Activated CD4-positive, alpha-beta T cell treated with anti-CD3 and anti-CD28 coated beads for 36 hours (primary cell): ENCODE measurements around the gene HLA-DOA. TPM values are rescaled to one million over a fixed set of nuclear protein-coding genes. Genes with fewer than 3 reads are reported as not detected.
A peak's percentile ranks its signal among the peaks of the same experiment; 100 is the strongest.

Experiments
- ATAC-seq: fragments of 200-7000 bp; cut with Tn5 transposase; one replicate; pipeline ENCODE4 v1.10.0; 2021; ENCODE audit warnings: mild to moderate bottlenecking, moderate library complexity
- CTCF ChIA-PET: fragments of 350-600 bp; sonication (Branson Sonifier 250); formaldehyde crosslinking; loops from one replicate; lab custom pipeline; 2021; ENCODE audit warnings: antibody characterized with exemption; lab: Charles Lee
- POLR2A ChIA-PET: fragments of 350-600 bp; sonication (Branson Sonifier 250); formaldehyde crosslinking; loops from one replicate; lab custom pipeline; 2021; ENCODE audit warnings: antibody characterized with exemption, inconsistent platforms; lab: Charles Lee
- DNase-seq: peaks from one replicate; pipeline ENCODE4 v3.0.0-alpha.2; 2020
- H3K27ac Mint-ChIP-seq: one replicate; pipeline ENCODE4 v1.8.0; 2021; ENCODE audit warnings: mixed read lengths
- H3K27me3 Mint-ChIP-seq: one replicate; pipeline ENCODE4 v1.8.0; 2021; ENCODE audit warnings: mixed read lengths
- H3K36me3 Mint-ChIP-seq: one replicate; pipeline ENCODE4 v1.8.0; 2021; ENCODE audit warnings: low read depth, mixed read lengths
- H3K4me1 Mint-ChIP-seq: one replicate; pipeline ENCODE4 v1.8.0; 2021; ENCODE audit warnings: mixed read lengths
- H3K4me3 Mint-ChIP-seq: one replicate; pipeline ENCODE4 v1.8.0; 2021; ENCODE audit warnings: mild to moderate bottlenecking, moderate library complexity, mixed read lengths
- H3K9me3 Mint-ChIP-seq: one replicate; pipeline ENCODE4 v1.8.0; 2021; ENCODE audit warnings: low read depth, mixed read lengths
- intact Hi-C, 2 experiments: fragments of 100-400 bp; cut with DNase I in 1 of 2; cut with micrococcal nuclease in 1 of 2; formaldehyde crosslinking; loops; one replicate each; pipeline versions ENCODE4 v1.14.2 to v1.15.1; 2022 to 2024; cut with DNase I, micrococcal nuclease
- total RNA-seq, 2 experiments: library from RNA; stranded (reverse); gene quantifications; one replicate each; pipeline ENCODE4 v1.2.3, GENCODE V29; 2021

Gene HLA-DOA
- total RNA-seq, 2 experiments from 2014 or later = 1.7 to 3.3 TPM

DNA sequence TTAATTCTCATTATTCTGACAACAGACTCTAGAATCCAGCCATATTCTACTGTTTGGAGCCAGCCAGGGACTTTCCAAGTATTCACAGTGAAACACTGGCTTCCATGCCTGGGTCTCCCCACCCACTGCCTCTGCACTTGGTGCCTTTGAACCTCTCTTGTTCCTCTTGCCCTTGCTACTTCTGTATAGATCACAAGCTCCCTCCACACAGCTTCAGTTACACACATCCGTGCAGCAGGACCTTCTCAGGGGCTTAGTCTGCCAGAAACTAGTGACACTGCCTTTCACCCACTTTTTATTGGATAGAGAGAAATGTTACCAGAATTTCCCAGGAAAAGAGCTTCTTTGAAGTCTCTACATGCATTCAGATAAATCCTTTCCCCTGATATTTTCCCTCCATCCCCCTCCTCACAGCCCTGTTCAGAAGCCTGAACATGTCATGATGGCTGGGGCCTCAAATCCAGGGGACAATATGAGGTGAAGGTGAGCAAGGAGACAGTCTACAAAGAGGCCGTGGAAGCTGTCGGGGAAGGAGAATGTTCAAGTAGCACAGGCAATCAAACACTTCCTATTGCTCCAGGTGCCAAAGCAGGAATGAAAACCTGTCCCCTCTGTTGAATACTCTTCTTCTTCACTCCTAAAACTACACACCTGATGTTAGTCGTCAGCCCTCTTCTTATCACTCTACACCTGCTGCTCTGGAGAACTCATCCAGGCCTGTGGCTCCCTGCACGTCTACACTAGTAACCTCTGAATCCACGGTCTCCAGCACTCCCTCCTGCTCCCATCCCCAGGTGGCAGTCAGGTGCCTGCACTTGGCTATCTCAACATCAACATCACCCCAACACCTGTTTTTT lies 20.2 kb upstream of the HLA-DOA start:
- intact Hi-C loops = no loop called here
- Mint-ChIP-seq H3K9me3 (no peaks in the 10 kb centered on the region), H3K27ac (peak overlapping the region; percentile 2), H3K4me1 (peaks cover 10% of the 10 kb centered on the region), H3K27me3 (peaks cover 4% of the 10 kb centered on the region), H3K36me3 (no peaks in the 10 kb centered on the region), H3K4me3 (no peak overlapping the region)
- ChIA-PET CTCF (interaction anchor here (1.0 to 1.2 kb wide), 3 partner anchors 15 to 96 kb away, joined by 3 to 4 read pairs (median 4); no protein-coding TSS in a partner anchor), POLR2A (interaction anchor here (0.7 kb wide), 1 partner anchor 17 kb away, joined by 3 read pairs; no protein-coding TSS in a partner anchor)
- peak; percentile 43 for DNase-seq
- ATAC-seq = peak; percentile 87

DNA sequence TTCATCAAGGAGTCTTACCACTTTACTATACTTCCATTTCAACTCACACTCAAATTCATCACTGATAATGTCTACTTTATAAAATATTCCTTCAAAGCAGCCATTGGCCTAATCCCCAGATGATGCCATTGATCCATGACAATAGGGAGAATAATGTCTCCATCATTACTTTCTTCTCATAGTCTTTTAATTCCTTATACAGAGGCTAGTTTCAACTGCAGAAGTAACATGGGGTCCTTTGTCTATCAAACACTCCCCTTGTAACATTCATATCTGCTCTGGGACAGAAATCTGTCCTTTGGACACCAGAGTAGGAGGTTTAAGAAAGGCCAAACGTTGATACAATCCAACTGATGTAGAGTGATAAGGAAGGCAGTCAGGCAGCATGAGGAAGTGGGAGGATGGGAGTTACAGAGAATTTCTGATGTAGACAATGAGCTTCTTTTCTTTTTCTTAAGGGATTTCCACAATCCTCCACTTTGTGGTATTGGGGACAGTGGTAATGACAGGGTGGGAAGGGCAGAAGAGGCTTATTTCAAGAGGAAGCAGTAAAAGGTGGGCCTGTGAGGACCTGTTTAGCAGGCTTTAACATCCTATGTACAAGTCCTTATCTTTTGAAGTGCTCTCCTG lies 18.9 kb upstream of the HLA-DOA start:
- ATAC-seq (no peak), DNase-seq (no peak)
- ChIA-PET POLR2A (no interaction called here), CTCF (interaction anchor here (0.6 to 1.2 kb wide), 2 partner anchors 13 to 21 kb away, joined by 3 to 4 read pairs; no protein-coding TSS in a partner anchor)
- Mint-ChIP-seq H3K27ac (no peak overlapping the region), H3K4me3 (no peak overlapping the region), H3K4me1 (peaks cover 10% of the 10 kb centered on the region), H3K36me3 (no peaks in the 10 kb centered on the region), H3K9me3 (no peaks in the 10 kb centered on the region), H3K27me3 (peaks cover 4% of the 10 kb centered on the region)
- intact Hi-C loops = no loop called here

DNA sequence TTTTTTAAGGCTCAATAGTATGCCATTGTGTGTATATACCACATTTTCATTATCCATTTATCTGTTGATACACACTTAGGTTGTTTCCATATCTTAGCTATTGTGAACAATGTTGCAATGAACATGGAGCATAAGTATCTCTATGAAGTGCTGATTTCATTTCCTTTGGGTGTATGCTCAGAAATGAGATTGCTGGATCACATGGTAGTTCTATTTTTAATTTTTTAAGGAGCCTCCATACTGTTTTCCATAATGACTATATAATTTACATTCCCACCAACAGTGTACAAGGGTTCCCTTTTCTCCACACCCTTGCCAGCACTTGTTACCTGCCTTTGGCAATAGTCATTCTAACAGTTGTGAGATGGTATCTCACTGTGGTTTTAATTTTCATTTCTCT lies 15.1 kb upstream of the HLA-DOA start:
- POLR2A ChIA-PET = interaction anchor here (0.9 kb wide), 1 partner anchor 49 kb away, joined by 3 read pairs; the partner anchor contains the start of gene HLA-DPA1
- CTCF ChIA-PET = interaction anchor here (0.6 to 2.6 kb wide), 2 partner anchors 10 to 61 kb away, joined by 3 to 8 read pairs; no protein-coding TSS in a partner anchor
- no peak overlapping the region for H3K27ac Mint-ChIP-seq
- H3K36me3 Mint-ChIP-seq = no peaks in the 10 kb centered on the region
- DNase-seq (no peak), ATAC-seq (no peak)
- peaks cover 12% of the 10 kb centered on the region for H3K4me1 Mint-ChIP-seq
- H3K27me3 Mint-ChIP-seq = no peaks in the 10 kb centered on the region
- intact Hi-C loops = no loop called here
- H3K4me3 Mint-ChIP-seq = no peak overlapping the region
- H3K9me3 Mint-ChIP-seq = no peaks in the 10 kb centered on the region

DNA sequence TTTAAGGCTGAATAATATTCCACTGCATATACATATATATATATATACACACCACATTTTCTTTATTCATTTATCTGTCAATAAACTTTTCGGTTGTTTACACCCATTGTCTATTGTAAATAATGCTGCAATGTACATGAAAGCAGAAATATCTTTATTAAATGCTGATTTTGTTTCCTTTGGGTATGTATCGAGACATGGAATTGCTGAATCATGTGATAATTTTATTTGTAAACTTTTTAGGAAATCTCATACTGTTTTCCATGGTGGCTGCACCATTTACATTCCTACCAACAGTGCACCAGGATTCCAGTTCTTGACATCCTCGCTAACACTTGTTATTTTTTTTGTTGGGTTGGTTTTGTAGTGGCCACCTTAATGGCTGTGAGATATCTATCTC lies 14.1 kb upstream of the HLA-DOA start:
- no peak overlapping the region for H3K4me3 Mint-ChIP-seq
- ChIA-PET POLR2A (no interaction called here), CTCF (no interaction called here)
- ATAC-seq (no peak), DNase-seq (no peak)
- H3K27me3 Mint-ChIP-seq = no peaks in the 10 kb centered on the region
- no peaks in the 10 kb centered on the region for H3K36me3 Mint-ChIP-seq
- intact Hi-C loops = no loop called here
- peaks cover 15% of the 10 kb centered on the region for H3K4me1 Mint-ChIP-seq
- H3K27ac Mint-ChIP-seq = no peak overlapping the region
- no peaks in the 10 kb centered on the region for H3K9me3 Mint-ChIP-seq

DNA sequence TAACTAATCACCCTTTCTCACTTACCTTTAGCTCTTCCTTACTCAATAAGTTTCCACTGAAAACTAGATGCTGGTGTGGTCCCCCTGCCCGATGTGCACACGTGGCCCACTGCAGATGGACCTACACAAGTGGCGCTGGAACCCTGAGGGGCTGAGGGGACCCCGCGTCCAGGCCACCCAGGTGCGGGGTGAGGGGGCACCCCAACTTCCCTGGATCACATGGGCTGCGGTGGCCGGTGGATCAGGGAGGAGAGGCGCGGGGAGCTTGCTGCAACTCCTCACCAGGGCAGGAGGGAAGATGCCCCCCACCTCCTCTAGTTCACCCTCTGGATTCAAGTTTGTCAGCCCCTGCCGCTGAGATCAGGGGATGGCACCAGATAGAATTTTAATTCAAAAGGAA lies 12.5 kb upstream of the HLA-DOA start:
- H3K4me1 Mint-ChIP-seq = peaks cover 21% of the 10 kb centered on the region
- DNase-seq (no peak), ATAC-seq (no peak)
- intact Hi-C loops = no loop called here
- no peaks in the 10 kb centered on the region for H3K36me3 Mint-ChIP-seq
- no peaks in the 10 kb centered on the region for H3K27me3 Mint-ChIP-seq
- ChIA-PET CTCF (interaction anchor here (0.6 to 0.9 kb wide), 2 partner anchors 9 to 15 kb away, joined by 3 to 4 read pairs; no protein-coding TSS in a partner anchor), POLR2A (no interaction called here)
- no peaks in the 10 kb centered on the region for H3K9me3 Mint-ChIP-seq
- no peak overlapping the region for H3K4me3 Mint-ChIP-seq
- no peak overlapping the region for H3K27ac Mint-ChIP-seq

GRCh38 chr6:33019372-33019771 lies 10.0 kb upstream of the HLA-DOA start:
- Mint-ChIP-seq H3K4me3 (peak overlapping the region; percentile 55), H3K4me1 (peaks cover 23% of the 10 kb centered on the region), H3K27me3 (no peaks in the 10 kb centered on the region), H3K9me3 (no peaks in the 10 kb centered on the region), H3K36me3 (no peaks in the 10 kb centered on the region), H3K27ac (peak overlapping the region; percentile 68)
- no peak for DNase-seq
- intact Hi-C loops = no loop called here
- no peak for ATAC-seq
- POLR2A ChIA-PET = no interaction called here
- CTCF ChIA-PET = interaction anchor here (0.6 to 2.7 kb wide), 15 partner anchors 9 to 575 kb away, joined by 3 to 12 read pairs (median 4); partner anchors contain the start of genes HLA-DOA and HLA-DPA1

GRCh38 chr6:33018904-33019303 lies 9.5 kb upstream of the HLA-DOA start:
- no peaks in the 10 kb centered on the region for H3K9me3 Mint-ChIP-seq
- ChIA-PET POLR2A (no interaction called here), CTCF (interaction anchor here (0.7 to 2.7 kb wide), 20 partner anchors 9 to 574 kb away, joined by 3 to 12 read pairs (median 4); partner anchors contain the start of genes HLA-DOA, HLA-DPA1 and HLA-DPB1)
- intact Hi-C loops = no loop called here
- peak; percentile 65 for DNase-seq
- no peaks in the 10 kb centered on the region for H3K27me3 Mint-ChIP-seq
- peaks cover 23% of the 10 kb centered on the region for H3K4me1 Mint-ChIP-seq
- peak overlapping the region; percentile 55 for H3K4me3 Mint-ChIP-seq
- no peaks in the 10 kb centered on the region for H3K36me3 Mint-ChIP-seq
- peak; percentile 78 for ATAC-seq
- peak overlapping the region; percentile 68 for H3K27ac Mint-ChIP-seq

DNA sequence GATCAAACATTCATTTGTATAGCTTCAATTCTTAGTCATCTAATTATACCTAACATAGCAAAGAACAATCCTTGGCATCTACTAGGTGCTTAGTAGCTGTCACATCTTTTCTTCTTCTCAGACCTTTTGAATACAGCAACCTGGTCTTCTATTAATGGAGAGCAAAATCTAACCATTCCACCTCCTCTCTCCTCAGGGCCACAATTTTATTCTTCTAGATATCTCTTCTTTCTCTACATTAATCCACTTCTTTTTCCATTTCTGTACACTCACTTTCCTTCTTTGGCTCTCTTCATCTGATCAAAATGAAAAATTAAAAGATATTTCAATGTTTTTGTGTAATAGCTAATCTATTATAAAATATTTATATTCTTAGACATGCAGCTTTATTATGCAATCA lies 9.0 kb upstream of the HLA-DOA start:
- POLR2A ChIA-PET = interaction anchor here (1.1 kb wide), 1 partner anchor 77 kb away, joined by 4 read pairs; no protein-coding TSS in a partner anchor
- CTCF ChIA-PET = interaction anchor here (0.7 to 2.7 kb wide), 20 partner anchors 18 to 230 kb away, joined by 3 to 12 read pairs (median 4); partner anchors contain the start of genes HLA-DMA, HLA-DPA1 and HLA-DPB1
- no peaks in the 10 kb centered on the region for H3K27me3 Mint-ChIP-seq
- no peak overlapping the region for H3K27ac Mint-ChIP-seq
- H3K9me3 Mint-ChIP-seq = no peaks in the 10 kb centered on the region
- no peaks in the 10 kb centered on the region for H3K36me3 Mint-ChIP-seq
- peaks cover 23% of the 10 kb centered on the region for H3K4me1 Mint-ChIP-seq
- intact Hi-C loops = no loop called here
- peak overlapping the region; percentile 55 for H3K4me3 Mint-ChIP-seq
- no peak for ATAC-seq
- no peak for DNase-seq

- no peak for ATAC-seq
- Mint-ChIP-seq H3K36me3 (no peaks in the 10 kb centered on the region), H3K4me3 (no peak overlapping the region), H3K27ac (peak overlapping the region; percentile 6), H3K4me1 (peaks cover 23% of the 10 kb centered on the region), H3K9me3 (no peaks in the 10 kb centered on the region), H3K27me3 (no peaks in the 10 kb centered on the region)
- no peak for DNase-seq
- POLR2A ChIA-PET = interaction anchor here (1.1 kb wide), 1 partner anchor 76 kb away, joined by 4 read pairs; no protein-coding TSS in a partner anchor
- intact Hi-C loops = no loop called here
- CTCF ChIA-PET = interaction anchor here (0.7 to 3.7 kb wide), 21 partner anchors 17 to 231 kb away, joined by 3 to 41 read pairs (median 4); partner anchors contain the start of genes HLA-DMA and HLA-DPA1
Measured at GRCh38 chr6:33017694-33018353, 8.4 kb upstream of the HLA-DOA start.

- Mint-ChIP-seq H3K4me3 (no peak overlapping the region), H3K9me3 (no peaks in the 10 kb centered on the region), H3K36me3 (no peaks in the 10 kb centered on the region), H3K27ac (no peak overlapping the region), H3K27me3 (no peaks in the 10 kb centered on the region), H3K4me1 (peaks cover 23% of the 10 kb centered on the region)
- ChIA-PET CTCF (interaction anchor here (0.9 to 3.7 kb wide), 18 partner anchors 16 to 177 kb away, joined by 3 to 41 read pairs (median 3); partner anchors contain the start of genes HLA-DMA and HLA-DPA1), POLR2A (no interaction called here)
- no peak for DNase-seq
- no peak for ATAC-seq
- intact Hi-C loops = no loop called here
Measured at GRCh38 chr6:33017018-33017417, 7.6 kb upstream of the HLA-DOA start.
